RCC 7860 (cell line): ENCODE data around the gene KDM8.
A peak's percentile ranks its signal among the peaks of the same experiment; 100 is the strongest.
"Not testable (repeated sequence)": the region's sequence is repeated elsewhere in the genome, so short reads cannot be mapped to it uniquely, and the experiment has no call there.

ENCODE experiments used
- DNase-seq: peaks from one replicate; pipeline ENCODE4 v3.0.0-alpha.2; 2015; ENCODE audit warnings: low spot score
- FAIRE-seq: peaks from 2 replicates; lab custom pipeline; 2012; peaks lifted over from hg19 to GRCh38; lab: Jason Lieb, UNC

The KDM8 gene

GRCh38 chr16:27240948-27241531, 37.7 kb downstream of the KDM8 start:
- peak; percentile 64 for DNase-seq

DNA sequence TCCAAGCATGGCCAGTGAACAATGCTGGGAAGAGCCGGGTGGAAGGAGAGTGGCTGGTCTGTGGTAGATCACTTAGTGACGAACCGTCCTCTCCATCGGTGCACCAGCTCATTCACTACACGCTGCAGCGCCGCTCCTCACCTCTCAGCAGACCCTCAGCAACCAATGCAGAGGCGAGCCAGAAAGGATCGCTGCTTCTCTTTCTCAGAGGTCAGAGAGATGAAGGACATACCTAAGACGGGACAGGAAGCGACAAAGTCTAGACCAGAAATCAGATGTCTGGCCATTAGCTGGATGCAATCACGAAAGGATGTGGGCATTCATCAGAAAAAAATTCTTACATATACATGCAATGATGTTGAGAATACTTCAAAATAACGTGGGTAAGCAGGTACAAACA, 38.3 kb downstream of the KDM8 start:
- DNase-seq (no peak), FAIRE-seq (no peak)

More at GRCh38 chr16:27240948-27241531, 37.7 kb downstream of the KDM8 start:
- no peak for FAIRE-seq

DNA sequence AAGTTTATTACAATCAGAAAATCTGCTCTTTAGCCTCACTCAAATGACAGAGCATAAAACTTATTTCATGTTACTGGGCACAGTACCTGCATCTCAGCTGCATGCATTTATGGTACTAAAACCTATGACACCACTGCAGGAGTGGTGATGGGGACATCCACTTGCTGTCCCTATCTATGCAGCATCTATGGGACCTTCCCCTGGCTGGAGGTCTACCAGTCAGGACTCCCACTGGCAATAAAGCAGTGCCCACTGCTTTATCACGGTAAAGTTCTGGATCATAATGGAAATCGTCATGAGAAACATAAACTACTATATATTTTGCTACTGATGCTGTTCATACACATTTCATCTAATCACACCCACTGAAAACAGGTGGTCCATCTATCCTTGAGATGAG, 39.1 kb downstream of the KDM8 start:
- FAIRE-seq (no peak), DNase-seq (no peak)

- DNase-seq: peak; percentile 84
- FAIRE-seq: peak; percentile 83
These were observed 39.7 kb downstream of the KDM8 start for GRCh38 chr16:27242868-27243590.

GRCh38 chr16:27243725-27244362, 40.5 kb downstream of the KDM8 start:
- no peak for FAIRE-seq
- DNase-seq: no peak

DNA sequence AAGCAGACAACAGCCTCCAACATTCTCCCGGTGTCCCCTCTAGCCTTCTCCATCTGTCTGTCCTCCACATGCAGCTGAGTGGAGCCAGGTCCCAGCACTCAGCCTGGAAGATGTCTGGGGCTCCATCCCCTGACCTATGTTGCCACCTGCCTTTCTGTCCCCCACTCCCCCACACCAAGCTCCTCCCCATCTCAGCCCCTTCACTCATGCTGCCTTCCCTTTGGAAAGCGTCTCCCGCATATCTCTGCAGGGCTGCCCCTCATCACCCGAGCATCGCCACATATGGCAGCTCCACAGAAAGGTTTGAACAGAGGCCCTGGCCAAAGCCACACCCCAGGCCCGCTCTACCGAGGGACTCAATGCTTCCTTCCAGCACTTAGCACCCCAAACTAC, 41.0 kb downstream of the KDM8 start:
- FAIRE-seq (no peak), DNase-seq (no peak)

- FAIRE-seq: peak; percentile 89
- peak; percentile 88 for DNase-seq
These were observed 42.2 kb downstream of the KDM8 start for GRCh38 chr16:27245276-27246172.

- DNase-seq (no peak), FAIRE-seq (no peak)
These were observed 43.1 kb downstream of the KDM8 start for GRCh38 chr16:27246439-27246838.

DNA sequence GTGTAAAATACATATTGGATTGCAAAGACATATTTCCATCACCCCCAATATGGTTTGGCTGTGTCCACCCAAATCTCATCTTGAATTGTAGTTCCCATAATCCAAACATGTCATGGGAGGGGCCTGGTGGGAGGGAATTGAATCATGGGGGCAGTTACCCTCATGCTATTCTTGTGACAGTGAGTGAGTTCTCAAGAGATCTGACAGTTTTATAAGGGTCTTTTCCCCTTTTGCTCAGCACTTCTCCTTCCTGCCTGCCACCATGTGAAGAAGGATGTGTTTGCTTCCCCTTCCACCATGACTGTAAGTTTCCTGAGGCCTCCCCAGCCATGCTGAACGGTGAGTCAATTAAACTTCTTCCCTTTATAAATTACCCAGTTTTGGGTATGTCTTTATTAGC, 43.8 kb downstream of the KDM8 start:
- FAIRE-seq, DNase-seq: not testable (repeated sequence)

DNA sequence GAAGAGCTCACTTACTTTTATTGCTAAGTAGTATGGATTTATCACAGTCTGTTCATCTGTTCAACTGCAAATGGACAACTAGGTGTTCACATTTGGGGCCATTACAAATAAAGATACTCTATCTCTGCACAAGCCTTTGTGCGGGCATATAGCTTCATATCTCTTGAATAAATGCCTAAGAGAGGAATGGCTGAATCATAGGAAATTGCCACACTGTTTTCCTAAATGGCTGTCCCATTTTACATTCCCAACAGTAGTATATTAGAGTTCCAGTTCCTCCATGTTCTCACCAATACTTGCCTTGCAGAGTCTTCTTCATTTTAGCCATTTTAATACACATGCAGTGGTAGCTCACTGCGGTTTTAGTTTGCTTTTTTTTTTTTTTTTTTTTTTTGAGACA, 44.7 kb downstream of the KDM8 start:
- FAIRE-seq (no peak), DNase-seq (no peak)

GRCh38 chr16:27248886-27249285, 45.6 kb downstream of the KDM8 start:
- not testable (repeated sequence) for DNase-seq, FAIRE-seq

- no peak for FAIRE-seq
- DNase-seq: no peak
These were observed 48.3 kb downstream of the KDM8 start for GRCh38 chr16:27251541-27252205.

DNA sequence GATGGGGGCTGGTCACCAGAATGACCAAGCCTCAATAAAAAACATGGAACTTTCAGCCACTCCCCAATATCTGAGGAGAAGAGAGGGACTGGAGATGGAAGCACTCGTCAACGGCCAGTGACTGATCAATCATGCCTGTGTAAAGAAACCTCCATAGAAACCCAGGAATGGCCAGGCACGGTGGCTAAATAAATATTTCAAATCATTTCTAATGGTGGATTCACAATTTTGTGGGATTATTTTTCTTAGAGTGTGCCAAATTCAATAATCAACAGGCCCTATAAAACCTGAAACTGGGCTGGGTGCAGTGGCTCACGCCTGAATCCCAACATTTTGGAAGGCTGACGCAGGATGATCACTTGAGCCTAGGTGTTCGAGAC, 48.9 kb downstream of the KDM8 start:
- DNase-seq (no peak), FAIRE-seq (no peak)

- DNase-seq: peak; percentile 78
- FAIRE-seq: peak; percentile 93
These were observed 50.2 kb downstream of the KDM8 start for GRCh38 chr16:27253526-27253930.

GRCh38 chr16:27254262-27254811, 51.0 kb downstream of the KDM8 start:
- DNase-seq (no peak), FAIRE-seq (no peak)

- FAIRE-seq: no peak
- no peak for DNase-seq
These were observed 53.5 kb downstream of the KDM8 start for GRCh38 chr16:27256861-27257260.

- no peak for DNase-seq
- no peak for FAIRE-seq
These were observed 53.9 kb downstream of the KDM8 start for GRCh38 chr16:27257271-27257670.

DNA sequence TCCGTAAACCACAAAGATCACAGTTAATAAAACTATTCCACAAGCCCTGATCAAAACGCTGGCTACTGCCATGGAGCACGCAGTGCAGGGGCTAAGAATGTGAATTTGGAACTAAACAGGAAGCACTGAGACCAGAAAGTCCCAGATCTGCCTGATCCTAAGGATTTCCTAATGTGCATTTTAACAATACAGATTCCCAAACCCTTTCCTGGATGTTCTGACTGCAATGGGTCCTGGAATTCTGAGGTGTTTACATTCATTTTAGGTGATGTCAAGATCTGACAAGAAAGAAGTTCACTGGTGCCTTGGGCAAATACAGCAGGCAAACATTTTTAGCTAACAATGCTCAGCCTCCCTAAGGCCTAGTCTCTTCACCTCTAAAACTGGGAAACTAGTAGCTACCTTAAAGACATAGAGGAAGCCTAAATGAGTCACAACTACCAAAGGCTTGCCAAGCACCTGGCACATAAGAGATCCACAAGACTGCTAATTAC, 55.0 kb downstream of the KDM8 start:
- DNase-seq: no peak

DNA sequence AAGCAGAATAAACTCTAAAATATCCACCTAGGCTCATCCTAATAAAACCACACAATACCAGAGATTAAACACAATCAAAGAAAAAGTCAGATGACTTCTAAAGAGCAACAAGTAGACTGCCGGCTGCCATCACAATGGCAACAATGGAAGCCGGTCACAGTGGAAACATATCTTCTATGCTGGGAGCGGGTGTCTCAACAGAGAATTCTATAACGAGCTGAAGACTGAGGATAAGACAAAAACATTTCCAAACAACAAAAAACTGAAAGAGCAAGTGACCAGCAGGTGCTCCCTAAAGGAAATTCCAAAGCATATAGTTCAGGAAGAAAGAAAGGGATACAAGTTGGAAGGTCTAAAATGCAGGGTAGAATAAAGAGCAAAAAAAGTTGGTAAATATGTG, 56.4 kb downstream of the KDM8 start:
- FAIRE-seq (no peak), DNase-seq (no peak)

More for the DNA sequence above, 55.0 kb downstream of the KDM8 start:
- FAIRE-seq: no peak

DNA sequence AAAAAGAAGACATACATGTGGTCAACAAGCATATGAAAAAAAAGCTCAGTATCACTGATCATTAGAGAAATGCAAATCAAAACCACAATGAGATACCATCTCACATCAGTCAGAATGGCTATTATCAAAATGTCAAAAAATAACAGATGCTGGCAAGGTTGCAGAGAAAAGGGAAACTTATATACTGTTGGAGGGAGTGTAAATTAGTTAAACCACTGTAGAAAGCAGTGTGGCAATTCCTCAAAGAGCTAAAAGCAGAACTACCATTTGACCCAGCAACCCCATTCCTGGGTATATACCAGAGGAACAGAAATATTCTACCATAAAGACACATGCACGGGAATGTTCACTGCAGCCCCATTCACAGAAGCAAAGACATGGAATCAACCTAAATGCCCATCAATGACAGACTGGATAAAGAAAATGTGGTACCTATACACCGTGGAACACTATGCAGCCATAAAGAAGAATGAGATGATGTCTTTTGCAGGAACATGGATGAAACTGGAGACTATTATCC, 59.6 kb downstream of the KDM8 start:
- not testable (repeated sequence) for FAIRE-seq, DNase-seq
